CD8-positive, alpha-beta memory T cell (primary cell): ENCODE data around the gene TNS1. TPM values are rescaled to one million over a fixed set of nuclear protein-coding genes. Genes with fewer than 3 reads are reported as not detected.
A peak's percentile ranks its signal among the peaks of the same experiment; 100 is the strongest.

ENCODE experiments used
- CTCF ChIA-PET: fragments of 350-600 bp; sonication (Branson Sonifier 250); formaldehyde crosslinking; loops from one replicate; lab custom pipeline; 2021; ENCODE audit warnings: antibody characterized with exemption; lab: Charles Lee
- POLR2A ChIA-PET: fragments of 350-600 bp; sonication (Branson Sonifier 250); formaldehyde crosslinking; loops from one replicate; lab custom pipeline; 2021; ENCODE audit warnings: antibody characterized with exemption; lab: Charles Lee
- DNase-seq, 5 donors: peaks; one replicate each; pipeline versions ENCODE4 v3.0.0 to v3.0.0-alpha.2; 2020 to 2022; ENCODE audit warnings: mixed read lengths in 1 of 5
- H3K27ac ChIP-seq: one replicate; pipeline ENCODE4 v1.7.0; 2013; ENCODE audit warnings: low read depth, mild to moderate bottlenecking, low read length, moderate library complexity
- H3K27me3 ChIP-seq: 2 replicates; pipeline ENCODE4 v1.7.0; 2013; ENCODE audit warnings: low read length, mild to moderate bottlenecking; ENCODE audit not compliant: insufficient read depth, poor library complexity, severe bottlenecking
- H3K36me3 ChIP-seq: 2 replicates; pipeline ENCODE4 v1.7.0; 2013; ENCODE audit warnings: mild to moderate bottlenecking, low read length, moderate library complexity; ENCODE audit not compliant: insufficient read depth
- H3K4me1 ChIP-seq: 2 replicates; pipeline ENCODE4 v1.7.0; 2013; ENCODE audit warnings: mild to moderate bottlenecking, low read length, moderate library complexity; ENCODE audit not compliant: insufficient read depth
- H3K4me3 ChIP-seq: 2 replicates; pipeline ENCODE4 v1.7.0; 2013; ENCODE audit warnings: mild to moderate bottlenecking, low read length
- H3K9me3 ChIP-seq: 2 replicates; pipeline ENCODE4 v1.7.0; 2013; ENCODE audit warnings: mild to moderate bottlenecking, low read length
- H3K27ac Mint-ChIP-seq, 8 donors: one replicate each; pipeline ENCODE4 v1.8.0; 2020 to 2021; ENCODE audit warnings: mixed read lengths in 8 of 8, mild to moderate bottlenecking in 6 of 8, inconsistent platforms in 3 of 8, moderate library complexity in 3 of 8
- H3K27me3 Mint-ChIP-seq, 2 donors: one replicate each; pipeline ENCODE4 v1.8.0; 2020 to 2021; ENCODE audit warnings: mixed read lengths in 2 of 2, mild to moderate bottlenecking in 1 of 2, moderate library complexity in 1 of 2
- H3K36me3 Mint-ChIP-seq, 3 donors: one replicate each; pipeline ENCODE4 v1.8.0; 2020 to 2021; ENCODE audit warnings: mixed read lengths in 3 of 3, inconsistent platforms in 1 of 3, mild to moderate bottlenecking in 1 of 3
- H3K4me1 Mint-ChIP-seq, 3 donors: one replicate each; pipeline ENCODE4 v1.8.0; 2020 to 2021; ENCODE audit warnings: mixed read lengths in 3 of 3, inconsistent platforms in 1 of 3, mild to moderate bottlenecking in 1 of 3
- H3K4me3 Mint-ChIP-seq, 7 donors: one replicate each; pipeline ENCODE4 v1.8.0; 2020 to 2021; ENCODE audit warnings: mixed read lengths in 7 of 7, mild to moderate bottlenecking in 6 of 7, moderate library complexity in 4 of 7, inconsistent platforms in 2 of 7
- H3K9me3 Mint-ChIP-seq, 5 donors: one replicate each; pipeline ENCODE4 v1.8.0; 2020 to 2022; ENCODE audit warnings: mixed read lengths in 5 of 5, mild to moderate bottlenecking in 3 of 5, moderate library complexity in 2 of 5, inconsistent platforms in 1 of 5
- polyA plus RNA-seq: library from polyadenylated mRNA; unstranded; fragments of 300-500 nt; fragmentation: Illumina TruSeq; gene quantifications from one replicate; pipeline ENCODE4 v1.2.3, GENCODE V29; 2021
- total RNA-seq, 2 experiments: library from RNA; stranded (reverse); gene quantifications; one replicate each; pipeline ENCODE4 v1.2.3, GENCODE V29; 2021

Gene TNS1
- total and polyA plus RNA-seq, 3 experiments from 2014 or later: 1.1 to 1.8 TPM; not detected in 1

DNA sequence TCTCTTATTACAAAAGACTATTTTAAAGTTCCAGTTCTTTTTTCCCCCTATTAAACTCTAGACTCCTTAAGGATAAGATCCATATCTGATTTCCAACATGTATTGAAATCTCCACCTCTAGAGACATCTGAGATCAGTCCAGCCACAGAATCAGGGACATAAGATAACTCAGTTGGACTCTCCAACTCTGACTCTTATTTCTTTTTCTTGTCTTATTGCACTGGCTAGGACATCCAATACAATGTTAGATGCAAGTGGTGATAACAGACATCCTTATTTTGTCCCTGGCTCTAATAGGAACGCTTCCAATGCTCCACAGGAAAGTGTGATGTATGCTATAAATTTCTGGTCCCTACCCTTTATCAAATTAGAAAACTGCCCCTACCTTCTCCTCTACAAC is 158.1 kb downstream of the TNS1 start:
- Histone ChIP-seq H3K4me3 (no peak overlapping the region), H3K36me3 (no peaks in the 10 kb centered on the region), H3K27me3 (no peaks in the 10 kb centered on the region), H3K4me1 (no peaks in the 10 kb centered on the region), H3K27ac (no peak overlapping the region), H3K9me3 (no peaks in the 10 kb centered on the region)
- CTCF ChIA-PET: no interaction called here
- peaks cover 0 to 2% of the 10 kb centered on the region in 2 donors for H3K27me3 Mint-ChIP-seq
- H3K4me1 Mint-ChIP-seq: no peaks in the 10 kb centered on the region
- no peaks in the 10 kb centered on the region for H3K36me3 Mint-ChIP-seq
- H3K9me3 Mint-ChIP-seq: peaks cover 0 to 2% (median 0%) of the 10 kb centered on the region in 5 donors
- H3K27ac Mint-ChIP-seq: no peak overlapping the region
- POLR2A ChIA-PET: no interaction called here
- DNase-seq: no peak
- no peak overlapping the region for H3K4me3 Mint-ChIP-seq

GRCh38 chr2:217843324-217843723 is 159.5 kb downstream of the TNS1 start:
- Histone ChIP-seq H3K36me3 (no peaks in the 10 kb centered on the region), H3K27ac (no peak overlapping the region), H3K27me3 (no peaks in the 10 kb centered on the region), H3K4me1 (no peaks in the 10 kb centered on the region), H3K4me3 (no peak overlapping the region), H3K9me3 (no peaks in the 10 kb centered on the region)
- Mint-ChIP-seq H3K36me3 (no peaks in the 10 kb centered on the region), H3K9me3 (no peaks in the 10 kb centered on the region), H3K4me1 (no peaks in the 10 kb centered on the region), H3K4me3 (no peak overlapping the region), H3K27me3 (peaks cover 0 to 2% of the 10 kb centered on the region in 2 donors), H3K27ac (no peak overlapping the region)
- POLR2A ChIA-PET: no interaction called here
- CTCF ChIA-PET: no interaction called here
- DNase-seq: no peak

GRCh38 chr2:217842017-217842416 is 160.8 kb downstream of the TNS1 start:
- Histone ChIP-seq H3K27ac (peak overlapping the region; percentile 9), H3K4me1 (no peaks in the 10 kb centered on the region), H3K4me3 (no peak overlapping the region), H3K9me3 (no peaks in the 10 kb centered on the region), H3K27me3 (no peaks in the 10 kb centered on the region), H3K36me3 (no peaks in the 10 kb centered on the region)
- ChIA-PET CTCF (no interaction called here), POLR2A (no interaction called here)
- H3K4me3 Mint-ChIP-seq: no peak overlapping the region
- no peaks in the 10 kb centered on the region for H3K36me3 Mint-ChIP-seq
- H3K27ac Mint-ChIP-seq: no peak overlapping the region
- peaks cover 0 to 5% of the 10 kb centered on the region in 2 donors for H3K27me3 Mint-ChIP-seq
- H3K4me1 Mint-ChIP-seq: no peaks in the 10 kb centered on the region
- no peaks in the 10 kb centered on the region for H3K9me3 Mint-ChIP-seq
- no peak for DNase-seq

DNA sequence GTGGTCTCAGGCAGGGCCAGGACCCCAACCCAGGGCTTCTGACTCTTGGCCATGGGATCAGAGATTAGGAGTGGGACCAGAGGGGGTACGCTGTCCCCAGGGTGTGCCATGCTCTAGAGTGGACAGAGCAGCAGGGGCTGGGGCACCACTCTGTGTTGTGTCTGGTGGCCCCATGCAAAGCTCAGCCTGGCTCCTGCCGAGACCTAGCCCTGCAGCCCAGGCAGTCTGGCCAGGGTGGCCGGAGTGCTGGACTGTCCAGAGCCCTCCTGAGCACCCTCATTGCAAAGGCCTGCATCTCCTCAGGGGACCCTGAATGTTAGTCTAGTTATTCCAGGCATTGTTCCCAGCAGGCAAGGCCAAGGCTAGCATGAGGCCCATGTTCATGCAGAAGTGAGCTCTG is 162.3 kb downstream of the TNS1 start:
- no peak overlapping the region for H3K4me3 Mint-ChIP-seq
- DNase-seq: no peak
- peaks cover 3 to 4% of the 10 kb centered on the region in 2 donors for H3K27me3 Mint-ChIP-seq
- no peak overlapping the region for H3K27ac Mint-ChIP-seq
- H3K36me3 ChIP-seq: no peaks in the 10 kb centered on the region
- H3K27me3 ChIP-seq: no peaks in the 10 kb centered on the region
- H3K4me1 Mint-ChIP-seq: no peaks in the 10 kb centered on the region
- H3K27ac ChIP-seq: no peak overlapping the region
- H3K9me3 Mint-ChIP-seq: no peaks in the 10 kb centered on the region
- ChIA-PET CTCF (no interaction called here), POLR2A (no interaction called here)
- H3K4me3 ChIP-seq: no peak overlapping the region
- H3K36me3 Mint-ChIP-seq: no peaks in the 10 kb centered on the region
- H3K9me3 ChIP-seq: no peaks in the 10 kb centered on the region
- no peaks in the 10 kb centered on the region for H3K4me1 ChIP-seq

- H3K27me3 ChIP-seq: no peaks in the 10 kb centered on the region
- H3K36me3 ChIP-seq: no peaks in the 10 kb centered on the region
- no peak overlapping the region for H3K27ac ChIP-seq
- ChIA-PET POLR2A (no interaction called here), CTCF (no interaction called here)
- Mint-ChIP-seq H3K9me3 (no peaks in the 10 kb centered on the region), H3K27me3 (peaks cover 3 to 6% of the 10 kb centered on the region in 2 donors), H3K4me1 (no peaks in the 10 kb centered on the region), H3K4me3 (no peak overlapping the region), H3K36me3 (no peaks in the 10 kb centered on the region), H3K27ac (no peak overlapping the region)
- H3K4me3 ChIP-seq: no peak overlapping the region
- DNase-seq: no peak
- no peaks in the 10 kb centered on the region for H3K9me3 ChIP-seq
- H3K4me1 ChIP-seq: no peaks in the 10 kb centered on the region
Measured at GRCh38 chr2:217839750-217840107, 163.1 kb downstream of the TNS1 start.

DNA sequence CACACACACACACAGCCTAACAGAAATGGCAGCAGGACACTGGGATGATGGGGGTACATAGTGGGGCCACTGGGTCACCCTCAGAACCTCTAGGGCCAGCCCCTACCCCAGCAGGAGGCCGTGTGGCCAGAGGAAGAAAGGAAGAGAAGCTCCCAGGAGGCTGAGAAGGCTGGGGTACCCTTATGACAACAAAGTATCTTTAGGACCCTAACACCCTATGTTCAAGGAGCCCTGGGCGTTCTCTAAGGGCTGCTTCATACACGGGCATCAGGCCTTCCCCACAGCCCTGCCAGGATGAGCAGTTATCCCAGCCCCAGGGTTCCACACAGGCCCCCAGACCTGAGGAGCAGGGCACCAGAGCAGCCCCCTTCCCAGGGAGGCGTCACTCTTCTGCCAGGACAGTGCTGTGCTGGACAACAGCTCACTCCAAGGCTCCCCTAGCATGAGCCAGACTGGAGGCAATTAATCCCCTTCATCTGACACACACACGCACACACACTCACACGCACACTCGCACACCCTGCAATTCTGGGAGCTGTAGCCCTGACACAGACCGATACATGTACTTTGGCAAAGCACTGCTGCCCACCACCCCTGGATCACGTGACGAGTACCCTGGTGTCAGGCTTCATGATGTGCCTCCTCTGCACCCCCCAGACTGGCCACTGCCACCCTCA is 163.6 kb downstream of the TNS1 start:
- Histone ChIP-seq H3K9me3 (no peaks in the 10 kb centered on the region), H3K36me3 (no peaks in the 10 kb centered on the region), H3K27me3 (no peaks in the 10 kb centered on the region), H3K27ac (no peak overlapping the region), H3K4me3 (no peak overlapping the region), H3K4me1 (no peaks in the 10 kb centered on the region)
- Mint-ChIP-seq H3K4me1 (no peaks in the 10 kb centered on the region), H3K9me3 (no peaks in the 10 kb centered on the region), H3K36me3 (no peaks in the 10 kb centered on the region), H3K4me3 (no peak overlapping the region), H3K27ac (no peak overlapping the region), H3K27me3 (peaks cover 6% of the 10 kb centered on the region in 2 donors)
- ChIA-PET CTCF (no interaction called here), POLR2A (no interaction called here)
- no peak for DNase-seq

DNA sequence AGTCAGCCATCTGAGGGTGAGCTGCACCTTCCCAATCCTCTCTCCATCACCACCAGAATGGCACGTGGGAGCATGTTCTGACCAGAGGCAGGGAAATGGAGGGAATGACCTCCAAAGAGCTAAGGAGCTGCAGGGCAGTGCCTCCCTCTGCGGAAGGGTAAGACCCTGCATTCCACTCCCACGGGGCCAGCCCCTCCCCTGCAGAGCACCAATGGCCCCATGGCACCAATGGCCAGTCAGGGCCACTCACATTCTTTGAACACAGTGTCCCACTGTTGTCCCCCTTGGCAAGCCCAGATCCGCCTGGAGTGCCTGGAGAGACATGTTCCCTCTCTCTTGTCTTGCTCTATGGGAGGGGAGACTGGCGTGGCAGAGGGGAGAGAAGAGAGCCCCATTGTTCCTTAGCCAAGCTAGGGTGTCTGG is 164.4 kb downstream of the TNS1 start:
- Mint-ChIP-seq H3K9me3 (no peaks in the 10 kb centered on the region), H3K4me1 (no peaks in the 10 kb centered on the region), H3K4me3 (no peak overlapping the region), H3K27me3 (peaks cover 6% of the 10 kb centered on the region in 2 donors), H3K36me3 (no peaks in the 10 kb centered on the region), H3K27ac (no peak overlapping the region)
- Histone ChIP-seq H3K9me3 (no peaks in the 10 kb centered on the region), H3K27me3 (no peaks in the 10 kb centered on the region), H3K27ac (no peak overlapping the region), H3K4me3 (no peak overlapping the region), H3K36me3 (no peaks in the 10 kb centered on the region), H3K4me1 (no peaks in the 10 kb centered on the region)
- CTCF ChIA-PET: no interaction called here
- POLR2A ChIA-PET: no interaction called here
- no peak for DNase-seq

GRCh38 chr2:217837530-217837929 is 165.3 kb downstream of the TNS1 start:
- no peaks in the 10 kb centered on the region for H3K9me3 Mint-ChIP-seq
- CTCF ChIA-PET: no interaction called here
- H3K27ac ChIP-seq: no peak overlapping the region
- H3K36me3 Mint-ChIP-seq: no peaks in the 10 kb centered on the region
- no peak overlapping the region for H3K27ac Mint-ChIP-seq
- peaks cover 6 to 8% of the 10 kb centered on the region in 2 donors for H3K27me3 Mint-ChIP-seq
- no peaks in the 10 kb centered on the region for H3K4me1 Mint-ChIP-seq
- H3K4me1 ChIP-seq: no peaks in the 10 kb centered on the region
- POLR2A ChIA-PET: no interaction called here
- no peak overlapping the region for H3K4me3 Mint-ChIP-seq
- no peaks in the 10 kb centered on the region for H3K9me3 ChIP-seq
- no peaks in the 10 kb centered on the region for H3K36me3 ChIP-seq
- H3K4me3 ChIP-seq: no peak overlapping the region
- H3K27me3 ChIP-seq: no peaks in the 10 kb centered on the region
- DNase-seq: no peak
